Left cardiac atrium (tissue), 4 donors: ENCODE data around the gene FBXW2. TPM values are rescaled to one million over a fixed set of nuclear protein-coding genes. Genes with fewer than 3 reads are reported as not detected.

Experiments used
- ATAC-seq, 2 donors: fragments of 200-7000 bp; cut with Tn5 transposase; one replicate each; pipeline ENCODE4 v1.9.1; 2020; ENCODE audit warnings: mild to moderate bottlenecking in 2 of 2, moderate library complexity in 2 of 2
- DNase-seq: peaks from one replicate; pipeline ENCODE4 v3.0.0-alpha.2; 2020
- intact Hi-C, 2 donors: fragments of 100-400 bp; cut with DNase I; formaldehyde crosslinking; loops; one replicate each; pipeline versions ENCODE4 v1.14.1 to v1.15.1; 2022 to 2023
- total RNA-seq, 2 donors: library from RNA; stranded (reverse); fragmentation: NEBNext Ultra II Directional; extraction: Animal tissue kit (Norgen Biotek cat#: 25700); gene quantifications; one replicate each; pipeline ENCODE4 v1.2.1, GENCODE V29; 2021
- donor health status: DM: no; HTN: yes; CAD: no.
- donor health status: DM: no; HTN: yes; CAD: no; lungs with severe emphysema.
- donor health status: DM: yes; HTN: yes; CAD: no.
- donor health status: Dilated cardiomyopathy.

FBXW2 gene
- total RNA-seq, 2 donors from 2014 or later, result 44.6 to 45.5 TPM

- peak; percentile 64 to 66 for ATAC-seq
- DNase-seq, result peak; percentile 38
- intact Hi-C loops, result no loop called here
Observed at GRCh38 chr9:120730654-120731514, 62.3 kb downstream of the FBXW2 start.

DNA sequence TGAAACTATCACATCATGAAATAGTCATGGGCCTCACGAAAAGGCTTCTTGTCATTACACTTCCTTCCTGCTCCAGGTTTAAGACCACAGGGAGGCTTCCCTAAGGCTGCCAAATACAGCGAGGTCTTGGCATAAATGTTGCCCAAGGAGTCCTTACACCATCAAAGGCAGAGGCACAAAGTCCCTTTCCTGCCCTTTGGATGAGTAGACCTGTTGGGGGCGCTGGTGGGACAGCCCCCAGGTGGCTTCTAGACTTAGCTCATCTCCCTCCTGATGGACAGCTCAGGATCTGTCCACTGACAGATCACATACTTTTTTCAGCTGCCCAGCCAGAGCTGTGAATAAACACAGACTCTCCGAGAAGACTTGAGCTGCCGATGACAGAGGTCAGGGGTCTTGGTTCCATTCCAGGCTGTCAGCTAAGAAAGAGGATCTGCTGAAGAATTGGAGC is 63.4 kb downstream of the FBXW2 start:
- DNase-seq, result no peak
- intact Hi-C loops, result no loop called here
- ATAC-seq, result peak; percentile 13 to 21

- intact Hi-C loops, result no loop called here
- ATAC-seq (no peak), DNase-seq (no peak)
Observed at GRCh38 chr9:120726484-120726883, 66.7 kb downstream of the FBXW2 start.

GRCh38 chr9:120725907-120726306 is 67.3 kb downstream of the FBXW2 start:
- intact Hi-C loops, result no loop called here
- ATAC-seq, result no peak

DNA sequence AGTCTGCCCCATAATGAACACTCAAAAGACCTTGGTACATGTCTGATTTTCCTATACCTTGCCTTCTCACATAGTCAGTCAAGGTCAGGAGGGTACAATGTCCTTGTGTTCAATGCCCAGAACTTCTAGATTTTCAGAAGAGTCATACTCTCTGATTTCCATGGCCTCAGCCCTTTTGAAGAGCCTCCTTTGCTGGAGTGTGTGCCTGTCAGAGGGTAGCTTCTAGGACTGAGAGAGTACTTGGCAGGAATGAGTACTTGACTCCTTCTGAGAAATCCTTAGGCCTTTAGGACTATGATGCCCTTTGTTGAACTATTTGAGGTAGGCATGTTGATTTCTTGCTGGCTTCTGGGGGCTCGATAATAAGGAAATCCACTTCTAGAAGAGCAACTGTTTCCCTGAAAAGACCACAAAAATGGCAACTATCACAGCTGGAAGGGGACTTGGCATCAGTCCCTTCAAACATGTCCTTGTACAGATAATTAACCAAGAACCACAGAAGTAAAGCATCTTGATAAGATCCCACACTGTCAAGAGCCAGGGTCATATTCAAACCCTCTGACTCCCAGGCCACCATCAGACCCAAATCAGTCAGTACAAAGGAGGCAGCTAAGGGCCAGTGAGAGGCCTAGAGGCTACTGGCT is 68.3 kb downstream of the FBXW2 start:
- no peak for ATAC-seq
- intact Hi-C loops, result no loop called here
- DNase-seq, result no peak

More at GRCh38 chr9:120725907-120726306, 67.3 kb downstream of the FBXW2 start:
- no peak for DNase-seq

DNA sequence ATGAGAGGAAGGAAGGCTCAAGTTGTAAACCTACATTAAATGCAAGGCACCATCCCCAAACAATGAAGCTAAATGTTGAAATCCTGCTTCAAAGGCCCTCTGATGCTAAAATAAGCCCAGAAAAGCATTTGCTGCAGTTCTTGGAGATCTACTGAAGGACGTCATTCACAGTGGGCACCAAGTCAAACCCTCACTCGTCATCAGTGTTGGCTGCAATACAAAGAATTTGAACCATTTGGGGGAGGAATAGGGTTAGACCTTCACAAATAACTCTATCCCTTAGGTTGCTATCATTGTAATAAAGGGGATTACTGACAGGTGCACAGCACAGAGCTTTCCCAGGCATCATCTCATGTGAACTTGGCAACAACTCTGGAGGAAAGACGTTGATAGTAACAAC is 69.7 kb downstream of the FBXW2 start:
- intact Hi-C loops, result no loop called here
- ATAC-seq, result peak; percentile 71 to 82
- no peak for DNase-seq

DNA sequence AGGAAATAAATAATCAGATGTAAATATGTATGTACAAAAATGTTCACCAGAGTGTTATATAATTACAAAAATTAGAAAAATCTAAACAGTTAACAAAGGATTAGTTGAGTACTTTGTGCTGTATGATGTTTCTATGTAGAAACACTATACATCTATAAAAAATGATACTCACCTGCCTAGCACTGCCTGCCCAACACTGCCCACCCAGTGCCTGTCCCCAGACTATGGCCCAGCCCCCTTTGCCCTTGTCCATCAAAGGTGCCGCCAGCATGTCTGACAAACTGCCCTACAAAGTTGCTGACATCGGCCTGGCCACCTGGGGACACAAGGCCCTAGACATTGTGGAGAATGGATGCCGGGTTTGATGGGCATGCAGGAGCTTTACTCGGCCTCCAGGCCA is 72.8 kb downstream of the FBXW2 start:
- DNase-seq (no peak), ATAC-seq (no peak)
- intact Hi-C loops, result no loop called here

GRCh38 chr9:120718316-120718715 is 74.9 kb downstream of the FBXW2 start:
- ATAC-seq, result no peak
- intact Hi-C loops, result no loop called here
- no peak for DNase-seq

DNA sequence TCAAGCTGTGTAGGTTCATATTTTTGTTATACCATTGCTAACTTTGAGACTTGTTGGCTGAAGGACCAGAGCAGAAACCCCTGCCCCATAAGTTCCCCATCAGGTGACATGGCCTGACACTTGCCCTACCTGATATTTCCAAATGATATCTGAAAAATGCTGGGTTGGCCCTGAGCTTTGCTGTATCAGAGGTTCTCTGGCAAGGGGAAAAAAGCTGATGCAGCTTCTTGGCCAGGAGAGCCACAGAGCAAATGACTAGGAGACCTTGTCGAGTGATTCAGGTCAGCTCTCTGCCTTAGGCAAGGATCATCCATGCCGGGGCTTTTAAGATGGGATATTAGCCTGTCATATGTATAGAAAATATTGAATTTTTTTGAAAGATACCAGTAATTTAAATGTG is 76.0 kb downstream of the FBXW2 start:
- no peak for DNase-seq
- intact Hi-C loops, result no loop called here
- ATAC-seq, result no peak

DNA sequence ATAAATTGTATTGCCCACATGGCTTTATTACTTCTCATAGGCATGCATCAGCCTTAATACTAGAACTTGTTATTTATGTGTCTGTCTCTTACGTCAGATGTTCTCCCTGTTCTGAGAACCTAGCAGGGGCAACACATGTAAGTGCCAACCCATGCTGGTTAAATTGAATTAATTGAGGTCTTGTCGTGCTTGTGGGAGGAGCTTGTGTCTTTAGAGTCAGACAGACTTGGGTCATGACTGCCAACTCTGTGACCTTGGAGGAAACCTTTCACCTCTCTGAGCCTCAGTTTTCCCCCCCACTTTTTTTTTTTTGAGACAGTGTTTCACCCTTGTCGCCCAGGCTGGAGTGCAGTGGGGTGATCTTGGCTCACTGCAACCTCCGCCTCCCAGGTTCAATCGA is 76.7 kb downstream of the FBXW2 start:
- ATAC-seq (no peak), DNase-seq (no peak)
- intact Hi-C loops, result no loop called here

DNA sequence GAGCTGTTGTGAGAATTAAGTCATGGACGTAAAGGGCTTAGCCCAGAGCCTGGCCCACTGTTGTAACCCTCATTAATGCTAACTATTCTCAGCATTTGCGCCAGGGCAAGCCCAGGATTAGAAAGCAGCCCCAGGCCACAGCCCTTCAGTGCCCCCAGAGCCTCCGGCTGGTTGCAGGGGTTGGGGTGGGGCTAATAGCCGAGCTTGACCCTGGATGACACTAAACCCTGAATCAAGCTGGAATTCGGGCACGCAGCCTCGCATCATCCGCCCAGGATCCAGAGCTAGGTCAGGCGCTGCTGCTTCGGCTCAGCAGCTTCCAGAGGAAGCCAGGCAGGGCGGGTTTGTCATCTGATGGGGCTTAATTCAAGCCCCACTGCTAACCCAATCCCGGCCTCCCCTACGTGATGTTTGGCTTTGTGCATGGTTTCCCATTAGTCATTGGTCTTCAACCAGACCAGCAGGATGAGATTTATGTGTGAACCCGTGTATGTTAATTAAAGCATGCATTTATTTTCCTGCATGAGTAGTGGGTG is 77.8 kb downstream of the FBXW2 start:
- peak; percentile 5 to 7 for ATAC-seq
- intact Hi-C loops, result no loop called here
- peak; percentile 68 for DNase-seq

DNA sequence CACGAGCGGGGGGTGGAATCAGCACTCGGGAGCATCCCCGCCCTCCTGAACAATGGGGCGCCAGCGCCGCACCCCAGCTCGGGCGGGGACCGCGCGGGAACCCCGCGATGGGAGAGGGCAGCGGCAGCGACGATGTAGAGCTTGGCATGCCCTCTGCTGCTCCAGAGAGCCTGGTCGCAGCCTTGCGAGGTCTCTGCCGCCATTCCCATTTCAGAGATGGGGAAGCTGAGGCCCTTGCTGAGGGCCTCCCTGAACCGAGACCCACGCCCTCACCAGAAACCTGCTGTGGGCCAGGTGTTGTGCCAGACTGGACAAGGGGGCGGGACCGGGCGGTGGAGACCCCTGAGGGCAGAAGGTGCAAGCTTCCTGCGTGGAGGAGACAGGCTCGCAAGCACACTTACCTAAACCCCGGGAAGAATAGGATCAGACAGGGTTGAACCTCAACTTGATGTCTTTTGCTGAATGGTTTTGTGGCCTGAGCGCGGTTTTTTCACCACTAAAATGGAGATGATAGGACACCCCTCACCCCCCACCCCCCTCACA is 78.3 kb downstream of the FBXW2 start:
- intact Hi-C loops, result no loop called here
- ATAC-seq (no peak), DNase-seq (no peak)

- intact Hi-C loops, result no loop called here
- DNase-seq (peak; percentile 99), ATAC-seq (peak; percentile 97 to 98)
Observed at GRCh38 chr9:120714088-120714845, 78.9 kb downstream of the FBXW2 start, which contains the start of gene MEGF9. TSS of gene MEGF9 (minus strand) at chr9:120714470. CDS start at chr9:120714358, 112 bp downstream.

- intact Hi-C loops, result no loop called here
- ATAC-seq, result no peak
- peak; percentile 45 for DNase-seq
Observed at GRCh38 chr9:120713257-120714087, 79.7 kb downstream of the FBXW2 start.

DNA sequence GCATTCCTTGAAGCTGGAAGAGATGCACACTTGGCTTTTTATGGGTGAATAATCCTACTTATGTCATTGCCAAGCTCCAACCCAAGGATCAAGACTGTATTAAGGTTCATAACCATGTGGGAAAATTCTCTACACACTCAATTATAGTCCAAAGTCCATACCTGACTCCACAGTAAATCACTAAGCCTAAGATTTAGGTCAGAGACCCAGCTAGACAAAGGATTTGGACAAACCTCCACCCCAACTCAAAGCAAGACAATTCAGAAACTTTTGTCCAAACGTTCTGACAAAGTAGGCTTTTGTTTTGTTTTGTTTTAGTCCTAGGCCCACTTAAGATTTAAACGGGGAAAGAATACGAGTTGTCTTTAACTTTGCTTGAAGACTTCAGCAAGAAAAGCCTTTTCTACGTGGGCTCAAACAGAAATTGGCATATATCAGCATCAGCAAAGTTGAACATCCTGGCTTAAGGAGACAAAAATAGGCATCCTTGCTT is 80.6 kb downstream of the FBXW2 start:
- intact Hi-C loops, result no loop called here
- ATAC-seq, result no peak
- no peak for DNase-seq

- DNase-seq (no peak), ATAC-seq (no peak)
- intact Hi-C loops, result no loop called here
Observed at GRCh38 chr9:120711841-120712538, 81.2 kb downstream of the FBXW2 start.

DNA sequence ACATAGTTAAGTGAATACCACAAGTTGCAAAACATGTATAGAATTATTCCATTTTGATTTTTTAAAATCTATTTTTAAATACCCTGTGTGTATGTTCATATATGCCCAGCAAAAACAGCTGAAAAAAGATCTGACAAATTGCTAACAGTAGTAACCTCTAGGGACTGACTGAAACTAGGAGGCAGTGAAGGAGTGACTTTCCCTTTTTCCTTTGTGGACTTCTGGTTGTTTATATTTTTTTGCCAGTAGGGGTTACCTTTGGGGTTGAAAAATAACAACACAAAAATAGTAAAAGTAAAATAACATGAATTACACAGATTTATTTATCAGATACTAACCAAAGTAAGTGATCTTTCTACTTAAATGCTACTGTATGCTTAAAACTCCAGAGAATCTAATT is 81.9 kb downstream of the FBXW2 start:
- ATAC-seq, result no peak
- intact Hi-C loops, result no loop called here
- DNase-seq, result no peak
